GM12801 (cell line): ENCODE results near the gene NRXN3.

ENCODE experiments used
- CTCF ChIP-seq: IDR thresholded peaks from one replicate; pipeline ENCODE4 v1.5.1; 2011; ENCODE audit warnings: control low read depth; ENCODE audit not compliant: insufficient read length; ENCODE audit errors: extremely low read depth

The NRXN3 gene

GRCh38 chr14:78608998-78609787 lies 439.0 kb downstream of the NRXN3 start:
- no peak for TF ChIP-seq CTCF

GRCh38 chr14:78610994-78611393 lies 440.8 kb downstream of the NRXN3 start:
- TF ChIP-seq CTCF, result no peak

GRCh38 chr14:78611796-78612571 lies 441.8 kb downstream of the NRXN3 start:
- no peak for TF ChIP-seq CTCF

- TF ChIP-seq CTCF, result no peak
These were observed 442.5 kb downstream of the NRXN3 start for GRCh38 chr14:78612666-78613065.

- TF ChIP-seq CTCF, result no peak
These were observed 444.4 kb downstream of the NRXN3 start for GRCh38 chr14:78614593-78614992.

- no peak for TF ChIP-seq CTCF
These were observed 447.6 kb downstream of the NRXN3 start for GRCh38 chr14:78617735-78618134.

GRCh38 chr14:78618368-78618767 lies 448.2 kb downstream of the NRXN3 start:
- TF ChIP-seq CTCF, result no peak
